Left ventricle myocardium inferior (tissue), 1 donor: ENCODE data around the gene NKAIN1. TPM values are rescaled to one million over a fixed set of nuclear protein-coding genes. Genes with fewer than 3 reads are reported as not detected.

Experiments used
- DNase-seq: peaks from one replicate; pipeline ENCODE4 v3.0.0-alpha.2; 2020
- H3K27ac ChIP-seq: fragments of 200-600 bp; replicated peaks from 2 replicates; pipeline ENCODE4 v1.8.0; 2021
- H3K27me3 ChIP-seq: fragments of 200-600 bp; 2 replicates; pipeline ENCODE4 v1.8.0; 2021; ENCODE audit warnings: low read depth
- H3K36me3 ChIP-seq: fragments of 200-600 bp; 2 replicates; pipeline ENCODE4 v1.8.0; 2021
- H3K4me1 ChIP-seq: fragments of 200-600 bp; 2 replicates; pipeline ENCODE4 v1.8.0; 2021
- H3K4me3 ChIP-seq: fragments of 200-600 bp; 2 replicates; pipeline ENCODE4 v1.8.0; 2021; ENCODE audit warnings: mild to moderate bottlenecking, moderate library complexity
- H3K9me3 ChIP-seq: fragments of 200-600 bp; replicated peaks from 2 replicates; pipeline ENCODE4 v1.8.0; 2021
- CTCF ChIP-seq: fragments of 200-600 bp; IDR thresholded peaks from 2 replicates; pipeline ENCODE4 v1.8.0; 2021; ENCODE audit warnings: antibody characterized with exemption, mild to moderate bottlenecking, borderline replicate concordance
- intact Hi-C: fragments of 100-400 bp; cut with micrococcal nuclease; formaldehyde crosslinking; loops from one replicate; pipeline ENCODE4 v1.11.0; 2022
- total RNA-seq: library from RNA; stranded (reverse); fragmentation: NEBNext Ultra II Directional; extraction: Animal tissue kit (Norgen Biotek cat#: 25700); gene quantifications from one replicate; pipeline ENCODE4 v1.2.1, GENCODE V29; 2021
- donor health status: DM: no; HTN: yes; CAD: no; lungs with severe emphysema.

NKAIN1 gene
- total RNA-seq, 1 donor from 2014 or later: 0.19 TPM

GRCh38 chr1:31216016-31216415 lies 23.7 kb downstream of the NKAIN1 start:
- H3K27me3 ChIP-seq: peaks cover 9% of the 10 kb centered on the region
- no peaks in the 10 kb centered on the region for H3K36me3 ChIP-seq
- TF ChIP-seq CTCF: no peak
- DNase-seq: peak; percentile 72
- peaks cover 5% of the 10 kb centered on the region for H3K9me3 ChIP-seq
- peak overlapping the region; percentile 20 for H3K27ac ChIP-seq
- no peak overlapping the region for H3K4me3 ChIP-seq
- peaks cover 15% of the 10 kb centered on the region for H3K4me1 ChIP-seq
- intact Hi-C loops: no loop called here

- H3K27me3 ChIP-seq: peaks cover 9% of the 10 kb centered on the region
- H3K4me1 ChIP-seq: peaks cover 15% of the 10 kb centered on the region
- no peaks in the 10 kb centered on the region for H3K36me3 ChIP-seq
- H3K4me3 ChIP-seq: no peak overlapping the region
- TF ChIP-seq CTCF: no peak
- no peak for DNase-seq
- peaks cover 5% of the 10 kb centered on the region for H3K9me3 ChIP-seq
- no peak overlapping the region for H3K27ac ChIP-seq
- intact Hi-C loops: no loop called here
Measured at GRCh38 chr1:31215065-31215570, 24.6 kb downstream of the NKAIN1 start.

- no peak overlapping the region for H3K27ac ChIP-seq
- no peaks in the 10 kb centered on the region for H3K36me3 ChIP-seq
- DNase-seq: no peak
- H3K9me3 ChIP-seq: peaks cover 5% of the 10 kb centered on the region
- H3K27me3 ChIP-seq: peaks cover 9% of the 10 kb centered on the region
- intact Hi-C loops: no loop called here
- TF ChIP-seq CTCF: no peak
- H3K4me1 ChIP-seq: peaks cover 15% of the 10 kb centered on the region
- H3K4me3 ChIP-seq: no peak overlapping the region
Measured at GRCh38 chr1:31214316-31215064, 25.2 kb downstream of the NKAIN1 start.

- Histone ChIP-seq H3K27me3 (no peaks in the 10 kb centered on the region), H3K36me3 (no peaks in the 10 kb centered on the region), H3K4me1 (no peaks in the 10 kb centered on the region), H3K9me3 (peaks cover 5% of the 10 kb centered on the region), H3K4me3 (no peak overlapping the region), H3K27ac (no peak overlapping the region)
- intact Hi-C loops: no loop called here
- TF ChIP-seq CTCF: no peak
- no peak for DNase-seq
Measured at GRCh38 chr1:31208361-31208945, 31.2 kb downstream of the NKAIN1 start.

GRCh38 chr1:31207569-31207968 lies 32.1 kb downstream of the NKAIN1 start:
- no peak for DNase-seq
- H3K9me3 ChIP-seq: peaks cover 5% of the 10 kb centered on the region
- no peaks in the 10 kb centered on the region for H3K4me1 ChIP-seq
- no peaks in the 10 kb centered on the region for H3K27me3 ChIP-seq
- H3K4me3 ChIP-seq: no peak overlapping the region
- no peak for TF ChIP-seq CTCF
- H3K36me3 ChIP-seq: no peaks in the 10 kb centered on the region
- intact Hi-C loops: no loop called here
- H3K27ac ChIP-seq: no peak overlapping the region
